ENCODE data around the gene DMTF1. TPM values are rescaled to one million over a fixed set of nuclear protein-coding genes. Genes with fewer than 3 reads are reported as not detected.

Gene DMTF1
- total RNA-seq, 1 donor from 2014 or later, result 69.1 TPM

DNA sequence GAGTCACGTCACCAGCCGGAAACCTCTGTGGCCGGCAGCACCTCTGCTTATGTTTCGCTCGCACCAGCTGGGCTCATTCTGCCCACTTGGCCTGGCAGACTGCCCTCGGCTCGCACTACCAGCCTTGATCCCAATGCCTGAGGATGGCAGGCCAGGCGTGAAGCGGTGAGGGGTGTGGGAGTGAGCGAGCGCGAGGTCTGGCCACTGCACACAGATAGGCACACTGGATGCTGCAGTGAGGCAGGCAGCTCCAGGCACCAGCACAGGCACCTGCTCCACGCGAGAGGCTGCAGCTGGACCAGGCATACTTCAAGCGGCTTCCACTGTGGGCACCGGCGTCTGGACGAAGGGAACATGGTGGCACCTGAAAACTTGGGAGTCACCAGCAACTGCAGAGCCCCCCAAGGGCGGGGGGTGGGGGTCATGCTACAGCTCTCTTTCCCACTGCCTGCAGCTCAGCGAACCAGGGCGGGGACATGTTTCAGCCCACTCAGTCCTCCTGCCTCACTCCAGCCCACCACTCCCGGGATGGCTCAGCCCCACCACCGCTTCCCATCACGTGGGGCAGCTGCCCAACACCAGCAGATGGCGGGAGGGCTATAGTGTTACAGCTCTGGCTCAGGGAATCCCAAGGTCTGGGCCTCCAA is 5.4 kb upstream of the DMTF1 start:
- peak; percentile 84 for DNase-seq (ENCODE audit: low read depth)

DNA sequence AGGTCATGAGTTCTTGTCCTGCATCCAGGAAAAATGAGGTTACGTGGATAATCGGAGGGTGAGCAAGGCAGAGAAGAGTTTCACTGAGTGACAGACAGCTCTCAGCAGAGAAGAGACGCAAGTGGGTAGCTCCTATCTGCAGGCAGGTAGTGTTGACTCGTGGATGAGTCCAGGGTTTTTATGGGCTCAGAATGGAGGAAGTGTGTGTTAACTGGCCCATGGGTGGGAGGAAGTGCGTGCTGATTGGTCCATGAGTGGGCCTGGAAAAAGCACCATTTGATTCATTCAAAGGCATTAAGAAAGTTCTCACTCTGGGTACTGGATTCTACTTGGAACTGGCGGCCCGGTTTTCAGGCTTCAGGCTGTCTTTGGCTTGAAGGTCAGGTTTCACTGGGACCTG is 4.8 kb upstream of the DMTF1 start:
- DNase-seq (ENCODE audit: low read depth), result no peak

DNA sequence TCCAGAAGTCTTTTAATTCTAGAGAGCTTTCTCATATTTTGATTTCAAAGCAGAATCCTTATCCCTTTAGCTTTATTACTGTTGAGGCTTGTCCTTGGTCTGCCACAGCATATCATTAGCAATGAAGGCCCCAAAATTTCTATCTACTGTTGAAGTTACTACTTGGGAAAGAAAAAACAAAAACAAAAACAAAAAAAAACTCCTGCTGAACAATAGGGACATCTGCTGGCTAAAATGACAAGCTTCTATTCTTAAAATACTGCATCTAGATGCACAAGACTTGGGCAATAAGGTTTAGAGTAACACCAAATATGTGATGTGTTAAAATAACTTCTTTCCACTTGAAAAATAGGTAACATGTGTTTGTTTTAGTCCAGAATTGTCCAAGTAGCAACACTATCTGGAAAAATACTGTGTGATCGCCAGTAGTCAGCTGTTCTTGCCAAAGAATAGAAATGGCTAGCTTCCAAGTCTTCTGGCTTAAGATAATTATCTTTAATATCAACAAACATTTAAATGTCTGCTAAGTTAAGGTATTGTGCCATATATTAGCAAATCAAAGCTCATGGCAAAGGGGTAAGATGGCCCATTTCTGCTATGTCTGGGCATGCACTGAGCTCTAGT is 3.8 kb upstream of the DMTF1 start:
- DNase-seq (ENCODE audit: low read depth), result peak; percentile 62

DNA sequence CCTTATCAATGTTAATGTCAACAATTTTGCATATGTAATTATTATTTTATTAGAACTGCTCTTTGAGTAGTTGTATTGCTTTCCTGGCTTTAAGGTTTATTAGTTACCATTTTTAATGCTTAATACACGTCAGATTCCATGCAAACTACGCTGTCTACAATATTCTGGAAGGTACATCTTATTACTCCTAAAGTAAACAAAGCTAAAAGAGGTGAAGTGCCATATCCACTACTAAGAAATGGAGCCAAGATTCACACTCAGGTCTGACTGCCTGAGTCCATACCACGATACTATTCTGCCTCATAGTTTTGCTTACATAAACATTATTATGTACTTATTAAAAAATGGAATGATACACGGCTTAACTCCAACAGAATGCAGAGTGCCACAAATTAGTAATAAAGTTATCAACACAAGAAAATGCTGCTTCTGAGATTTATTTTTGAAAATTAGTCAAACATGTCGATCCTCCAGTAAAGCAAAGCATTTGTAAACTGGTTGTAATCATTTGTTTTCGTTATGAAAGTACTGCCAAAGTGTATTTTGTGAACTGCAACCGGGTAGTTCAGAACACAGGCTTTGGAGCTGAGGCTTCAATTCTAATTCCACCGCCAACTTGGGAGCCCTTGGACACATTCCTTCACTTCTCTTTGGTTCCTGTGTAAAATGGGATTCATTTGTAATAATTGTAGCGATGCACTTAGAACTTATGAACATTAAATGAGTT is 1.1 kb upstream of the DMTF1 start:
- DNase-seq (ENCODE audit: low read depth), result no peak

DNA sequence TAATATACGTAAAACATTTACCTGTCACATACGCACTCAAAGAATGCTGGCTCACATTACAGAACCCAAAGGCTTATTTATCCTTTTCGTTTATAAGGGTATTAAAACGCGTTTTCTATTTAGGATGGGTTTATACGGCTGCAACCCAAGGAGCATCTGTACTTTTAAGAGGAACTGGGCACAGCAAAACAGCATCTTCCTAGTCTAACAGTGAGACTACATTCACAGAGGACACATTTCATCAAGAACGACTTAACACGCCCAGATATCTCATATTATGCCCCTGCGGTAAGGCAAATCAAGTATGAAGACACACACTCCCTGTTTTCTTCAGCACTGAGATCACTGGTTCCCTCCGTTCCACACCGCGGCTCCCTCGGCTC is 533 bp upstream of the DMTF1 start:
- DNase-seq (ENCODE audit: low read depth), result no peak

DNA sequence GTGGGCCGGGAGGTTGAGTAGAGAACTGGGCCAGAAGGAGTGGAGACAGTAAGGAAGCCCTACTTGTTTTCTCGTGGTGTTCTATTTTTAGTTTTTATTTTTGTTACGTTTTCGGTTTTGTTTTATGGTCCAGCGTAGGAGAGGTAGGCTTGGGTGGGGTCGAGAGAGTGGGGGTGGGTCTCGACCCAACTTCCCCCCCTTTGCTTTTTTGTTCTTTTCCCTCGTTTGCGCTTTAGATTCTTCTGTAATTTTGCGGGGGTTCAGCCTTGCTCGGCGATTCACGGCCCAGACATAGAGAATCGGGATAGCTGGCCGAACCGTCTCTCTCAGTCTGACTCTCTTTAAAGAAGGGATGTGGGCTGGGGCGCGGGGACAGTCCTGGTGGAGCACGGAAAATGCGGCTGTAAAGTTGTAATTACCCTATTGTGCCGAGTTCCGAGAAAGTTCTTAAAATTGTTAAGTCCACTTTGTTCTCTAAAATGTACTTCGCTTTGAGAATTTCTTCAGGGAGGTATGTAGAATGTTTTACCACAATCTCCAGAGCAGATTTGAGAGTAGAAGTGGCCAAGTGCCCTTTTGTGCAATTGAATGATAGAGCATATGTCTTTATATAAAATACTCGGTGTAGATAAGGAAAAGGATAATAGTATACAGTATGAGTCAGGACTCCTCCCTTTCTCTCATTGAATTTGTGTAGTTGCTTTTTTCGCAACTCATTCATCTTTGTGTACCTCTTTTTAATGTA is 816 bp downstream of the DMTF1 start:
- DNase-seq (ENCODE audit: low read depth), result peak; percentile 52

DNA sequence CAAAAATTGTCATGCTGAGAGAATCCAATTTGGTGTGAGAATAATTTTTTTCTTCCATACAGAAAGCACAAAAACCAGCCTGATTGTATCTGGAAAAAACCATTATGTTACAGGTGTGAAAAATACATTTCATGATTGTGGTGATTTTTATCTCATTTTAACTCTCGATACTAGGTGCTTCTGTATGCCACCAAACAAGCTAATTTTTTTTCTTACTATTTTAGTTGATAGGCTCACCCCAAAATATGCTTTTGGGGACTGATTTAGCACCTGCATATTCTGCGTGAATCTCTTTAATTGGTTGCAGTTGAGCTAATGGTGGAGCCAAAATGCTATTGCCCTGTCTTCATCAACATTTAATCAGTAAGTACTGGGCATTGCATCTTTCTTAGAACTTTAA is 1.9 kb downstream of the DMTF1 start:
- DNase-seq (ENCODE audit: low read depth), result no peak

DNA sequence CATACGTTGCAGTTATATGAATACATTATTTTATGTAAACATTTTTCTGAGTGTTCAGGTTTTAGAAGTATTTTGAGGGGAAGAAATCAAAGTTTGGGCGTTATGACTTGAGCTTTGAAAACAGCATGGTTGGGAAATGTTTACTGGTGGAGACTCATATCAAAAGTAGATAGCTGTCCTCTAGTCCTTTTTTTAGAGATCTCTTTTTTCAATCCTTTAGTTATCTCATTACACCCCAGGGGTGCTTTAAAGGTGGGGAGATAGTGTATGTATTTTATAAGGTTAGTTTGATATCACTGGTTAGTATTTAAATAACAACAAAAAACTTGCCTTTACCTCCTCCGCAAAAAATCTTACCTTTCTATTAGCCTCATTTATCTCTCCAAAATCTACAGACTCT is 2.3 kb downstream of the DMTF1 start:
- no peak for DNase-seq (ENCODE audit: low read depth)

DNA sequence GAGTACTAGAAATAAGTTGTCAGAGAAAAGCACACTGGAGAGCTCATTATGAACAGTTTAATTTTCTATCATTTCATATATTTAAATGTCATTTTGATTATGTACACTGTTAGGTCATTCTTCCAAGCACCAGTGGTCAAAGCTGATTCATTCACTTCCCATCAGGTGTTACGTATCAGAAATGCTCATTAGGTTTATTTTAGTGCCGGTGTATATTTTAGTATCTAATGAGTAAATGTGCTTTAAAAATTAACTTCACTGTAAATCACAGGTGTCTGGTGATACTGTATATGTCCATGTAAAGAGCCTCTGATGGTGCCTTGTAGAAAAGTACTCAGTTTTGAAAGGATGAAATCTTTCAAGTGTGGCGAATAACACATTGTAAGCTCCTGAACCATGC is 3.5 kb downstream of the DMTF1 start:
- no peak for DNase-seq (ENCODE audit: low read depth)

DNA sequence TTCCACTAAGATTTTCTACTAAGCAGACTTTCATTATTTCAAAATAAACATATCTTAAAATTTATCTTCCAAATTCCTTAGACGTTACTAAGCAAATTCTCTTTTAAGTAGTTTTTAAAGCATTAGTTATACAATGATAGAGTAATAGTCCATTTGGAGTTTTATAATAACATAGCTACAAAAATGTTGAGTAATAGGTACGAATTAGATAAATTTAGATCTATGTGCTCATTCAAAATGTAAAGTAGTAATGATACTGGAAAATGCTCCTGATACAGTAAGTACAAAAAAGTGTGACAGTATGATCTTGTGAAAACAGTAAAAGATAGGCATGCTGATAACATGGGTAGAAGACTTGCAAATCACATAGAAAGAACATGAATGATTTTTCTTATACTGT is 4.5 kb downstream of the DMTF1 start:
- DNase-seq (ENCODE audit: low read depth), result no peak

DNA sequence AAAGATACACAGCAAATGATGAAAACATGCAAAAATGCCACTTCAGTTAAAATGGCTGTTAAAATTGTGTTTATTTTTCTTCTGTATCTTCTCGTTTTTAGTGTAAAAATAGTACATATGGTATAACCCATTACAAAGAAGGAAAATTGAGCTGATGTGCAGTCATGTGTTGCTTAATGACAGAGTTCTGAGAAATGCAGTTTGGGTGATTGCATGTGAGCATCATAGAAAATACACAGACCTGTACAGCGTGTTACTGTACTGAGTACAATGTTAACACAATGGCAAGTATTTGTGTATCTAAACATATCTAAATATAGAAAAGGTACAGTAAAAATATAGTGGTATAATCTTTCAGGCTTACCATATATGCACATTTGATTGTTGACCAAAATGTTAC is 7.3 kb downstream of the DMTF1 start:
- DNase-seq (ENCODE audit: low read depth), result no peak

DNA sequence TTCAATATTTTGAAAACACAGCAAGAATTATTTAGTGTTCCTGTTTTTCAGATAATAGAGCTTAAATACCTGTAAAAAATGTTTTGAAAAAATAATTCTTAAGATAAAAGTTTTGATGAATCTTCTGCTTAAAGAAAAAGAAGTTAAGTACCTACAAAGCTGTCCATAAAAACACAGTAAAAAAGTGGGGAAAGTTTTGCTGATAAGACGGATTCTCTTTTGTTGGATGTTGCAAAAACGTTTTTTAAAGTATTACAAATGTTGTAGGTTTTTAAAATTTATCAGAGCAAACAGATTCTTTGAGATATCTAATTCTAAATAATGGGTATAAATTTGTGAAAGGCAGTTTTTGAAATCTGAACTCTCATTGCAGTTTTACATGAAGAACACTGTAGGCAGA is 12.2 kb downstream of the DMTF1 start:
- DNase-seq (ENCODE audit: low read depth), result no peak

DNA sequence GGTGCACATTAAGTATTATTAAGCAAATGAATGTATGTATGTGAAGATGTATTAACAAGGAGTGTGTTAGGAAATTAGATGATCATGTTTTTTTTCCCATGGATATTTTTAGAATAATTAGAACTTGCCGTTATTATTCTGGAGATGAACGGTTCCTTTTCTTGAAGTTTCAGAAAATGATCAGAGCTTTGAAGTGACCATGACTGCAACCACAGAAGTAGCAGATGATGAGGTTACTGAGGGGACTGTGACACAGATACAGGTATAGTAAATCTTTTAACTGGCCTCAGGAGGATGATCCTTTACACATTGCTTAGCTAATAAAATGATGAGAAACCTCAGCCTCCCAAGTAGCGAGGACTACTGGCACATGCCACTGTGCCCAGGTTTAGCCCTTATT is 18.6 kb downstream of the DMTF1 start:
- DNase-seq (ENCODE audit: low read depth), result no peak

DNA sequence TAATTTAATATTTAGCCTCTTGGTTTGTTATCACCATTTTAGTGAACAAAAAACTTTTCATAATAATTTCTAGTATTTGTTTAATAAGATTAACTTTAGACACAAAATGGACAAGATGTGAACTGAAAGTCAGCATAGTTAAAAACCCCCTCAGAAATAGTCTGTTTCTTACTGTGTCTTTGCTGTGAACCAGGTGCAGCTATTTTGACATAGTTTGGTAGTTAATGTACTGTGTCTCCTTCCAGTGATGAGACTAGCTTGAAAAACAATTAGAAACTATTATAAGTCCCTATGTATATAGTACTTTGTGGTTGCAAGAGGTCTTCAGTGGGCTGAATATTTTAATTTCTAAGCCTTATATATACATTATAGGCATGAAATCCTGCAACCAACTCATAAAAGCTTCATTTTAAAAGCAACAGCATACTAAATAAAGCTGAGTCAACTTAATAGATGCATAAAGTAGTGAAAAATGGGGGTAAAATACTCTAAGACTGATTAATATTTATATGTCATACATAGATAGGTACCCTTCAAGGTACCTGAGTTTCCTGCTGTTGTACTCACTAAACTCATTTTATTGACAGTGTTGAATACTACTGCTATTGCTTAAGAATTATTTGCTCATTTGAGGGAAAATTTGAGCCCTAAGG is 19.2 kb downstream of the DMTF1 start:
- DNase-seq (ENCODE audit: low read depth), result no peak

DNA sequence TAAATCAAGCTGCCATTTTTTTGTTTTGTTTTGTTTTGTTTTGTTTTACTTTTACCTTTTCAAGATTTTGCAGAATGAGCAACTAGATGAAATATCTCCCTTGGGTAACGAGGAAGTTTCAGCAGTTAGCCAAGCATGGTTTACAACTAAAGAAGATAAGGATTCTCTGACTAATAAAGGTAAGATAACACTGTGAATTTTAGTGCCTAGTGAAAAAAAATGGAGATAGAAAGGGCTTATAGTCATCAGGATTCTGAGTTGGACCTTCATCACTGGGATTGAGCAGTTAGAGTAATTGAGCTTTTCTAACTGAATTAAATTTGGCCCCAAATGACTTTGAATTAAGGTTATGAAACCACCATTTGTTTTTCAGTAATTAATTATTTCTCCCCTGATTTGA is 21.2 kb downstream of the DMTF1 start:
- DNase-seq (ENCODE audit: low read depth), result no peak

DNA sequence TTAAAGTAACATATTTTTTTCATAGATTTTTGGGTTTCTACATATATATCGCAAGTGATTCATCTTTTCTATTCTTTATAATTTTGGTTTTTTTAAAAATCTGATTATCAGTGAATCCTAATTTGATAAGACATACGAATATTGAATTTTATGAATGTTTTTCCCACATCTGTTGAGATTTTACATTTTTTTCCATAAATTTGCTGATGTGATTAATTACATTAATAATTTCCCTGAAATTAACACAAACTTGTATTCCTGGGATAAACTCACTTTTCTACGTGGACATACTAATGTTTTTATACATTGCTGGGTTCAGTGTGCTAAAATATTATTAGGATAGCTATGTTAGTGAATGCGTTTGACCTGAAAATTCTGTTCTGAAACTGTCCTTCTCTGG is 26.1 kb downstream of the DMTF1 start:
- DNase-seq (ENCODE audit: low read depth), result no peak

DNA sequence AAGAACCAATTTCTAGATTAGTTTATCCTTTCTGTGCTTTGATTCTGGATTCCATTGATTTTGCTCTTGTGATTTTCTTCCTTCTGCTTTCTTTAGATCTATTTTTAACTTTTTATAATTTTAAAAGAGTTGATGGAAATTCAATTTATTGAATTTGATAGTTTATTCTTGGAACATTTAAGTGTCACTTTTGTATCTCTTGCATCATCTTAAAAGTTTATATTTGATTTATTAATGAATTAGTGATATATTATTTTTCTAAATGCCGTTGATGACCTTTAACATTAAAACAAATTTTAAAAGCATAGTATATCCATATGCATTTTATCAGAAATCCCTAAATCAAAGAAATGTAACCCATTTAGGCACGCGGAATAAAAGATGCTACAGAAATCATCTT is 26.9 kb downstream of the DMTF1 start:
- no peak for DNase-seq (ENCODE audit: low read depth)

DNA sequence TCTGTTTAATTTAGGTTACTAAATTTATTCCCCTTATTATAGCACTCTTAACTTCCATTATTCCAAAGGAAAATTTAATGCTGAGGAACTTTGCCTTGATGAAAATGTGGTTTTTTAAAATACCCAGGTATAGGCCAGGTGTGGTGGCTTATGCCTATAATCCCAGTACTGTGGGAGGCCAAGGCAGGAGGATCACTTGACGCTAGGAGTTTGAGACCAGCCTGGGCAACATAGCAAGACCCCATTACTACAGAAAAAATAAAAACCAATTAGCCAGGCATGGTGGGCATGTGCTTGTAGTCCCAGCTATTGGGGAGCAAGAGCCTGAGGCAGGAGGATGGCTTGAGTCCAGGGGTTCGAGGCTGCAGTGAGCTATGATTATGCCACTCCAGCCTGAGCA is 34.9 kb downstream of the DMTF1 start:
- no peak for DNase-seq (ENCODE audit: low read depth)

DNA sequence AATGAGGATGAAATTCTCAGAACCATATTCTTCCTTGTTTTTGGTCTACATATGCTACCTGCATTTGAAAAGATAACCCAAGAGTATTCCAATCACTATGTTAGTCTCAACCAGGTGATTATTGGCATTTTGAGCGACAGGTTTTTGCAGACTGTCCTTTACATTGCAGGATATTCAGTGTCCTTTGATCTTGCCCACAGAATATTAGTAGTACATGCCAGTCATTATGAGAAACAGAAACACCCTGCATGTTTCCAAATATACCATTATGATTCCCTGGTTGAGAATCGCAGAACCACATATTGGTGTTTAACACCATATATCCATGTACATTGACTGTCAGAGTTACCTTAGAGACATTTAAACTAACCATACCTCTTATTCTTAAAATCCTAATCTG is 36.7 kb downstream of the DMTF1 start:
- DNase-seq (ENCODE audit: low read depth), result no peak

DNA sequence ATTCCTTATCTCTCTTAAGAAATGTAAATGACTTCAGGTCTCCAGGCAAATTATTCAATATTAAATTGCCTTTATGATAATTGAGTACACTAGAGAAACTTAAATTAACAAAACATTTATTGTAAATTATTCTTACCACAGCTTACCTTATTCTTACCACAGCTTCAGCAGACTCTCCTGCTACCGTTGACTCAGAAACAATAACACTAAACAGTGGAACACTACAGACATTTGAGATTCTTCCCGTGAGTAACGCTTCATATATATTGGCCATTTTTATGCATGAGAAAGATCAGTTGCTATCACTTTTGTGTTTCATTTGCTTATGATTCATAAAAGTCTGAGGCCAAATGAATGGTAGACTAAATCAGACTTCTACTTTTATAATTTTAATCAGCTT is 38.5 kb downstream of the DMTF1 start:
- DNase-seq (ENCODE audit: low read depth), result no peak

DNA sequence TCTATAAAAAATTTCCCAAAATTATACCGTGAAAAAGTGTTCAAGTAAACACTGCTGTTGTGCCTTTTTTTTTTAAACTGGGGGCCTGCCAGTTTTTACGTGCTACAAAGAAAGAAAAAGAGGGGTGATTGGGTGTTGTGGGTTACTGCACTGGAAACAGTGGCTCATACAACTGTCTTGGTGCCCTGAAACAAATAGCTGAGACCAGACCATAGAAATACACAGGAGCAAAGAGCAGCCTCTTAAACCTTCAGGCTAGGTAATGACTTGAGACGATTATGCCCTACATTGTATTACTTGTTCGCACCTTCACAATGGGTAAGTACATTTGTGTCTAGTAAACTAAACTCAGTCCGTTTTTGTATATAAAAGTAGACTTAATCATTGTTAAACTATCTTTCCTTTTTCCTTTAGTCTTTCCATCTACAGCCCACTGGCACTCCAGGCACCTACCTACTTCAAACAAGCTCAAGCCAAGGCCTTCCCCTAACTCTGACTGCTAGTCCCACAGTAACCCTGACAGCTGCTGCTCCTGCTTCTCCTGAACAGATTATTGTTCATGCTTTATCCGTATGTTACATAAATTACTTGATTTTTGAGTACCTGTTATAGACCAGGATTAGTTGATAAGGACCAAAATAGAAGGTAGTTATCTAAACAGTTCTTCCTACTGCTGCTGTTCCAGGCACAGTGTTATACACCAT is 40.7 kb downstream of the DMTF1 start:
- DNase-seq (ENCODE audit: low read depth), result no peak
